ENCODE results near the gene RAB23. TPM values are rescaled to one million over a fixed set of nuclear protein-coding genes. Genes with fewer than 3 reads are reported as not detected.

RAB23 gene
- total and polyA plus RNA-seq, 2 of the 8 experiments (the other 6 are each of a cell fraction or from before 2014, with no cell fraction given): 6.5 to 17.2 TPM

- Histone ChIP-seq H3K4me2 (ENCODE audit: insufficient read depth in 1 of 2, low read depth in 2 of 2, low read length in 2 of 2) (peak overlapping the region; percentile 80 to 81), H3K36me3 (ENCODE audit: control insufficient read depth in 2 of 4, insufficient read depth in 4 of 4, low read length in 3 of 4) (peaks cover 0 to 3% (median 0%) of the 10 kb centered on the region in 4 experiments; a peak in 1 of 8 replicates), H4K8ac (ENCODE audit: extremely low read depth, insufficient read depth, low read length) (peak overlapping the region; percentile 75; the same call in 1 of the 2 replicates), H2BK12ac (ENCODE audit: low read depth, low read length) (no peak overlapping the region), H3K14ac (ENCODE audit: insufficient read length) (no peak overlapping the region), H3K9me3 (ENCODE audit: insufficient read depth in 2 of 2, low read depth in 1 of 2, low read length in 1 of 2) (no peaks in the 10 kb centered on the region), H2AK5ac (ENCODE audit: low read depth, low read length) (no peak overlapping the region), H4K20me1 (replicated peaks in 1 of 2; ENCODE audit: control insufficient read depth in 1 of 2, insufficient read depth in 2 of 2, low read length in 2 of 2) (no peaks in the 10 kb centered on the region), H3K79me1 (ENCODE audit: low read depth, low read length) (no peaks in the 10 kb centered on the region; the same call in 1 of the 2 replicates), H3K4me3 (ENCODE audit: extremely low read depth in 1 of 4, insufficient read depth in 2 of 4, low read depth in 3 of 4, low read length in 4 of 4) (peak overlapping the region; percentile 57 to 66 (median 62)), H3K56ac (replicated peaks; ENCODE audit: insufficient read length, low read depth, low read length) (no peak overlapping the region), H2AFZ (ENCODE audit: low read length) (0 out of 2 replicates have a peak overlapping the region, but pooled peaks have one; percentile 37), H2BK5ac (ENCODE audit: low read depth, low read length) (no peak overlapping the region), H2BK20ac (ENCODE audit: low read length) (no peak overlapping the region), H2BK120ac (replicated peaks; ENCODE audit: low read depth, low read length) (no peak overlapping the region), H3K27me3 (replicated peaks in 1 of 4; ENCODE audit: control insufficient read depth in 3 of 4, extremely low read depth in 1 of 4, insufficient read depth in 3 of 4, low read length in 3 of 4) (peaks cover 0 to 5% (median 2%) of the 10 kb centered on the region in 4 experiments; a peak in 3 of 7 replicates), H3K23ac (ENCODE audit: insufficient read length) (no peak overlapping the region), H4K5ac (ENCODE audit: insufficient read length, low read depth, low read length) (no peak overlapping the region), H4K91ac (replicated peaks; ENCODE audit: insufficient read length, low read length) (no peak overlapping the region), H3K27ac (ENCODE audit: low read depth, low read length) (no peak overlapping the region), H3K9ac (replicated peaks in 1 of 4; ENCODE audit: extremely low read depth in 1 of 4, low read depth in 3 of 4, low read length in 3 of 4) (peak overlapping the region; percentile 47 to 75 (median 71)), H3K18ac (ENCODE audit: extremely low read depth, low read length) (peak overlapping the region; percentile 7; the same call in 1 of the 2 replicates), H3K79me2 (ENCODE audit: control insufficient read depth in 1 of 2, insufficient read depth in 2 of 2, low read length in 2 of 2) (peaks cover 3 to 54% of the 10 kb centered on the region in 2 experiments; a peak in 2 of 4 replicates), H3K4ac (replicated peaks; ENCODE audit: insufficient read length, low read depth, low read length) (peak overlapping the region; percentile 29), H3K4me1 (replicated peaks in 1 of 4; ENCODE audit: control insufficient read depth in 3 of 4, insufficient read depth in 4 of 4, low read length in 3 of 4) (peaks cover 2 to 17% (median 6%) of the 10 kb centered on the region in 4 experiments; a peak in 5 of 7 replicates), H3K23me2 (ENCODE audit: low read depth, low read length) (peaks cover 5% of the 10 kb centered on the region), H2BK15ac (ENCODE audit: low read length) (no peak overlapping the region)
- WGBS, 2 experiments (ENCODE audit: extremely low coverage in 1 of 2, insufficient coverage in 1 of 2, insufficient read length in 1 of 2, insufficient replicate concordance in 2 of 2, low coverage in 1 of 2, low lambda C conversion rate in 2 of 2, missing lambda C conversion rate in 1 of 2): 7% methylated on average over 19 of the region's 19 CpGs; no CpG with 5 or more reads in 1 of the 2 experiments
- ChIA-PET POLR2A (ENCODE audit: partially characterized antibody) (interaction anchor here (0.9 to 2.4 kb wide), 5 partner anchors 48 to 269 kb away, joined by 3 to 13 read pairs (median 4); partner anchors contain the start of genes BEND6, RAB23 and ZNF451), CTCF (ENCODE audit: partially characterized antibody) (interaction anchor here (1.1 to 1.7 kb wide), 3 partner anchors 73 to 270 kb away, joined by 3 to 7 read pairs (median 3); partner anchors contain the start of gene PRIM2)
- DNase-seq (ENCODE audit: low read depth in 1 of 2, low spot score in 2 of 2): no peak
- no peak for FAIRE-seq
- TF ChIP-seq E2F6 (IDR thresholded peaks at IDR 0.05) (peak; percentile 48; the same call in 1 of the 2 replicates), ATF2 (IDR thresholded peaks at IDR 0.05; ENCODE audit: low read length) (no peak)
Observed at GRCh38 chr6:57173056-57173885, 48.8 kb downstream of the RAB23 start.
